CD4-positive, alpha-beta T cell treated with Interferon gamma for 1 hour (primary cell): ENCODE results near the gene GLYR1.

Experiments used
- DNase-seq: peaks from one replicate; pipeline ENCODE4 v3.0.0-alpha.2; 2020

Gene GLYR1

DNA sequence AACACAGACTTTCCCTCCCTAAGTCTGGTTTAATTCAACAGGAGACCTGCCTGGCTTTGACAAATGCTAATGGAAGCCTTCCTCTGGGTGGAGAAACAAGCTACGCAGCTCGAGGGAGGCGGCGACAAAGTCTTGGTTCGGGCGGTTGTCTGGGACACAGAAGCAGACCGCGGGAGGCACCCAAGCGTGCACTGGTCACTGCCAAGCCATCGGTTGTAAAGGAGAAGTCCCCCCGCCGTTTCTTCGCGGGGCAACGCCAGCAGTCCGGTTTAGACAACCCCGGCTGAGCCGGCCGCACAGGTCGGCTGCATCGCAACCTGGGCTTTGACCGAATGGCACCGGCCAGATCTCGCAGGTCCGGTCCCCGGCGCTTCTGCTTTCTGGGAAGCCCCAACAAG is 586 bp downstream of the GLYR1 start:
- DNase-seq = peak; percentile 28

DNA sequence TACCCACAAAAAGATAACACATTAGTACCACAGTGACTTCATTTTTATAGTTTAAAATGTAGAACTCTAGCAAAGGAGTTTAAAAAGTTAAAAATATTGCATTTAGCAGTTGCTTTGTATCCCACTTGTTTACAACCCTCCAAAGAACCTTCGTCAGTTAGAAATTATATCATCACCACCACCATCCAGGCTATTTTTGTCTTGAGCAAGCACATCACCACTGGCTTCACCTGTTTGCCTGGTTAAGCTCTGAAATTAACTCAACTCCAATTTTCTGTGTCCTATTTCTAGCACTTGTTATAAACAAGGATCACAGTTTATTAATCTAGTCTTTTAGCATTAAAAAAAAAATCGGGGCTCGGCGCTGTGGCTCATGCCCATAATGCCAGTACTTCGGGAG is 6.1 kb downstream of the GLYR1 start:
- no peak for DNase-seq

DNA sequence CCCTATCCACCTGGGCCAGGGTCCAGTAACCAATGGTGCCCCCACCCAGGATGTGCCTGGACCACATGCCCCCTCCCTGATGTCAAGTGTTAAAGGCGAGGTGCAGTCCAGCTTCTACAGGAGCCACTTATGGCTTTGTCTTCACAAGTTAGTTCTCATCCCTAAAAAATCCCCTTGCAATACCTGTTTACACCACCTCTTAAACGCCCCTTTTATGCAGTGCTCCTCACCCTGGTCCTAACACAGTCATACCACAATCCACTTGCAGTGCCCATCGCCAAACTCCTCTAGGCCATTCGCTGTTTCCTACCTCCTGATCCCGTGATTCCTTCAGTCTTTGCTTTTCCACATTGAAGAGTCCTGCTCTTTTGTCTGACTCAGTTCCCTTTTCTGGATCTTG is 7.1 kb downstream of the GLYR1 start:
- DNase-seq = no peak

DNA sequence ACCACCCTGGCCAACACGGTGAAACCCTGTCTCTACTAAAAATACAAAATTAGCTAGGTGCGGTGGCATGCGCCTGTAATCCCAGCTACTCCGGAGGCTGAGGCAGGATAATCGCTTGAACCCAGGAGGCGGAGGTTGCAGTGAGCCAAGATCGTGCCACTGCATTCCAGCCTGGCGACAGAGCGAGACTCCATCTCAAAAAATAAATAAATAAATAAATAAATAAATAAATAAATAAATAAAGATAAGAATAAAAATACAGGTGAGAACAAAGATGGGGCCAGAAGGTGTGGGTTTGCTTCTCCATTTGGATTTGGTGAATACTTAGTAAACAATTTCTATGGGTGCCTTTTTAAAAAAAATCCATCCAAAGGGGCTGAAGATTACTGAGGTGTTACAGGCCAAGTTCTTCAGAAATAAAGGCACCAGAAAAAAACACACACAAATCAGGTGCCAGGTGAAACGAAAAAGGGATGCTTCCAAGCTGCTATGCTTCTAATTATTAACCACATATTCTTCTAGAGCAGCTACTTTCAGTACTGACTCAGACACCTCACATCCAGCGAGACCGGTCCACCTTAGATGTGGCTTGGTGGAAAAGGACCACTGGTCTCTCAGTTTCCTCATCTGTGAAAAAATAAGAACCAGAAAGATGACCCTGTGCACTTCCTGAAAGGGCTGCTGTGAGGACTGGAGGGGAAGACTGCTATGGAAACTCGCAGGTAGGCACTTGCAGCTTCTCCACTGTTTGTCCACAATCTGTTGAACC is 9.2 kb downstream of the GLYR1 start:
- no peak for DNase-seq

DNA sequence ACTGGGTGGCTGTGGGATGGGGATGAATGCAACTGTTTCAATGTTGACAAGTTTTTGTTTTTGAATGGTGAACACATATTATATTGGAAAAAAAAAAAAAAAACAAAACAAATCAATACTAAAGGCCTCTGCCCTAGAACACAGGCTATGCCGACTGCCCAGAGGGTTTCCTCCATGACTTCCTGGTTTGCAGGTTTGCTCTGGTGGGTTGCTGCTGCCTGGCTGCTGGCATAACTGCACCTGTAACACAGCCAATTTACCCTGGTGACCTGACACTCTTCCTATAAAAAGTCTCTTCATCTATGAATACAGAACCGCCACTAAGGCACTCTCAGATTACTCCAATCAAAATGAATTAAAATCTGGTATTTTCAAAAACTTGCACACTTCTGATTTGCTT is 10.4 kb downstream of the GLYR1 start:
- no peak for DNase-seq

DNA sequence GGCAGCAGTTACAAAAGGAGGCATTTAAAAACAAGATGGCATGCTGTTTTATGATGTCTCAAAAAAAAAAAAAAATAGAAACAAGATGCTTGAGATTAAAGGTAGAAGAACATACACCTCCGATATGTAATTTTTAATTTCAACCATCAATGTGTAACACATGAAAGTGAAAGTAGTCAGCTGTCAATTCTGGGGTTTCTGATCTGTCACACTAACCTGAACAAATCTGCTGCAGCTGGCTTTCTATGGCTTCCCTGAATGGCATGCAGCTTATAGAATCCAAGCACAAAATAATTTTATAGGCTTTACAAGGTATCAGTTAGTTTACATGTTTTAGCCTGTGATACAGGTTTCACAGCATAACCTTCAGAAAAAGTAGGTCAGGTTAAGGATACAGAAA is 13.5 kb downstream of the GLYR1 start:
- no peak for DNase-seq

DNA sequence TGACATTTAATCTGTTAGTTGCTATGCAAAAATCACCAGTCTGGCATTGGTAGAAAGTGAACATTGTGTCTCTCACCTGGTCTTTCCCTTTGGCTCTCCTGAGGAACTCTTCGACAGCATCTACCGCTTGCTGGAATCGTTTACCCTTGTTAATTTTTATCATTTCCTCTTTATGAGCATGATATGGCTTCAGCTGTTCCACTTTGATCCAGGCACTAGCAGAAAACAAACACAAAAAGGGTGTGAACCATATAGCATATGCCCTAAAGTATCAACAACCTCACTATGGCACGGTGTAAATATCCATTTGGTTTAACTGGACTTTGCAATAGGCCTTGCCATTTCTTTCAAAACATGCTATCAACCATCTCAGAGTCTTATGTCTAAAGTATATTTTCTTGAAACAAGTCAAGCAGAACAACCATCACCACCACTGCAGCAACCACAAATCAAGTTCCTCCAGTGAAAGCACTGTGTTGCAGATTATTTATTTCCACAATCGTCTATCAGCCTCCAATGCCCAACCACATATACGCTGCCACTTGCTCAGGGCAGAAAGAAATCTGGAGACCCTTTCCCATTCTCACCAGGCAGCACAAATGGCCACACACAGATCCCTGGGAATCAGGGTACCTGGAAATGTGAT is 14.3 kb downstream of the GLYR1 start:
- no peak for DNase-seq

DNA sequence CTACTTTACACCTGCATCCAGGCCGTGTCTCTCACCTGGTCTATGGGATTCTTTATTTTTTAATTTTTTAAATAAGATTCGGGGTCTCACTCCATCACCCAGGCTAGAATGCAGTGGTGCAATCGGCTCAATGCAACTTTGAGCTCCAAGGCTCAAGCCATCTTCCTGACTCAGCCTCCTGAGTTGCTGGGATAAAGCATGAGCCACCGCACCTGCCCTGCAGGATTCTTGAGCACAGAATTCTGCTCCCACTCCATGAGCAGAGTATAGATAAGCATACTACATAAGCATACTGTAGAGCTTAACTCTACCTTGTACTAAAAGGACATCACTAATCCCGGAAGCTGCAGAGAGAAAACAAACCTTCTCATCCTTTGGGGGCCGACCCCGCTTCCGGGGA is 15.5 kb downstream of the GLYR1 start:
- DNase-seq = no peak

DNA sequence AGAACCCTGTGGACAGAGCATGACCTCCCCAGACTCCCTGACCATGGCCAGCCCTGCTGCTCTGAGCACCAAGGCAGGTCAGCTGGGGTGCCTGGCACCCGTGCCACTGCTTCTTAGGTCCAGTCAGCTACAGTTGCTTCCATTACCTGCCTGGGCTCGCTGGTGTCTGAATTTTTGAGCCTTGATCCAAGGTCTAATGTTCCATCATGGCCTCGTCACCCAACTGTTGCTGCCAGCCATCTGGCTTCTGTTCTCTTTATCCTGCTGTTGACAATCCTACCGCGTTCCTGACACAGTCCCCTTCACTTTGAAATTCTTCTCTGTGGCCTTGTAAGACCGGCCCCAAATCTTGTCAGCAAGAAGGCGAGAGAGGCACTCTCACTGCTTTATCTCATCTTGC is 16.7 kb downstream of the GLYR1 start:
- DNase-seq = no peak

DNA sequence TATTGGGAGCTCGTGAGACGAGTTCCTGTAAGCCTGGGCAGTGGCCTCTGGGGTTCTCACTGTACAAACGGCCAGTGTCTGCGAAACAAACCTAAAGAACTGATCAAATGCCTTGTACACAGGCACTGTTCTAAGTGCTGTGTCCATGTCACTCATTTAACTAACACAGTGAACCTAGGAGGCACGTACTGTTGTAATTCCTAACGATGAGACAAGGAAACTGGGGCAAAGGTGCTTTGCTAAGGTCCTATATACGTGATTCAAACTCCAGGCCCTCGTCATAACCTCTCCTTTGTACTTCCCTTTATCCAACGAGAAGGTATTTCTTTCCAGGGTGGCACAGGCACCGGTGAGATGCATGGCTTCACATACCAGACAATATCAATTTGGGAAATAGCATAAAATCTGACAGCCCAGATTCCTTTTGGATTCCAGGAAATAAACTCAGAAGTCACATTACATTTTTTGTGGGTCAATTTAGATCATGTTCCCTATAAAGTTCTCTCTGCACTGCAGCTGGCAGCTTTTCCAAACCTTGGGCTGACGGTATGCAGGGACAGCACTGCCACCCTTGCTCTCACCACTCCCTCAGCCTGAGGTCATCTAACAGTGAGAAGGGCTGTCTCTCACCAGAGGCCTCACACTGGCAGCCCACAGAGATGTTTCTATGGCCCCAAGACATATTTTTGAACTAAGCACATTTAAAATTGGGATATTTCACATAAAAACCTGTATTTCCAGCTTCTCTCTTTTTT is 18.3 kb downstream of the GLYR1 start:
- no peak for DNase-seq

DNA sequence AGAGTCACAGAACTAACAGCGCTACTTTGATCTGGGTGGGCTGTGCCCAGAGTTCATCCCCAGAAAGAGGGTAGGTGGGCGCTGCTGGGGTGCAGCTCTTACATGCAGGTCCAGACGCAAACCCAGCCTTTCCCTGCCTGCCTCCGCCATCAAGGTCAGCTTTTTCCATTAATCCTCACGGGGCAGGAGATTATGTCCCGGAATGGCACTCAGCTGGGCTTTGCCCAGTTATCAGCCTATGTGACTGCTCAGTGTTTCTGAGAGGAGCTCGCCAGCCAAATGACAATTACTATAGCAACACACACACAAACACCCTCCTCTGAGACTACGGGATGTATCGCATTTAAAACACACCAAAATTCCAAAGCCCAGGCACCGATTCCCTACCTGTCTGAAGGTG is 20.1 kb downstream of the GLYR1 start:
- no peak for DNase-seq

DNA sequence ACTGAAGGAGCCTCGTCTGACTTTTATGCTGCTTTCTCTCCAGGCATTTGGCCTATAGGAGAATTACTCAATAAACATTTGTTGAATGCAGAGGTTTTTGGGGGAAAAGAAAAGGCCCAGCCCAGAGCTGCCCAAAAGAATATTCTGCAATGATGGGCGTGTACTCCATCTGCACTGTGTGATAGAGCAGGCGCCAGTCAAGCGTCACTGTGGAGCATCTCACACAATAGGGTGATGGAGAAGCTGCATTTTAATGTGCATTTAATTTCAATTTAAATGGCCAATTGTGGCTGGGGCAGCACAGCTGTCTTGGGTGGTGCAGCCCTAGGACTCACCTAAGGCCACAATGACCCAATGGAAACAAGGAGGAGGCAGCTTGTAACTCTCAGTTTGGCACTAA is 20.6 kb downstream of the GLYR1 start:
- no peak for DNase-seq

DNA sequence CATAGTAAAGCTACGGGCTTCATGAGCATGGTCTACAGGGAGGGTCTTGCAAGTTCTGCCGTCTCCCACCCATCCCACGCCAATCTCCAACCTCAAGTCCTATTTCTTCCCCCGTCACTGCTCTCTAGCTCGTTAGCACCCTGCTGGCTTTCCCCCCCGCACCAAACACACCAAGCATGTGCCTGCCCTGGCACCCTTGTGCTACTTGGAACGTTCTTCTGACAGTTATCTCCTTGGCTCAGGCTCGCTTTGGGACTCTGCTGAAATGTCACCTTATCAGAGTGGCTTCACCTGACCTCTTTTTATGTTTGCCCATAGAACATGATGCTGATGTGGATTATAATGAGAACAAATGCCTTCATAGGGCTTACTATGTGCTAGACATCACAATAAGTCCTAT is 21.9 kb downstream of the GLYR1 start:
- no peak for DNase-seq

DNA sequence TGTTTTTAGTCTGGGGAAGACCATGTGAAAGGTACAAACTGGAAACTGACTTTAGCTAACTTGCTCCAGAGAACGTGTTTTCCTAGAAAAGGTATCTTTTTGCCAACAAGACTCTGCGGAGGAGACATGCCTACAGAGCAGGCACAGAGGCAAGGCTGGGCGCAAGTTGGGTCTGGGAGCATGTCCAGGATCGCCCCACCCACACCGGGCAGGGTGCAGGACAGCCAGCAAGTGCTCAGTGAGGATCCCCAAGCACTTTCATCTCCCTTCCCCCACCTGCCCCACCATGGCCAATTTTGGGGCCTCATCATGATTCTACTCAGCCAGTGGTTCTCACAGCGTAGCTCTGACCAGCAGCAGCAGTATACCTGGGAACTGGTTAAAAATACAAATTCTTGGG is 26.4 kb downstream of the GLYR1 start:
- no peak for DNase-seq

DNA sequence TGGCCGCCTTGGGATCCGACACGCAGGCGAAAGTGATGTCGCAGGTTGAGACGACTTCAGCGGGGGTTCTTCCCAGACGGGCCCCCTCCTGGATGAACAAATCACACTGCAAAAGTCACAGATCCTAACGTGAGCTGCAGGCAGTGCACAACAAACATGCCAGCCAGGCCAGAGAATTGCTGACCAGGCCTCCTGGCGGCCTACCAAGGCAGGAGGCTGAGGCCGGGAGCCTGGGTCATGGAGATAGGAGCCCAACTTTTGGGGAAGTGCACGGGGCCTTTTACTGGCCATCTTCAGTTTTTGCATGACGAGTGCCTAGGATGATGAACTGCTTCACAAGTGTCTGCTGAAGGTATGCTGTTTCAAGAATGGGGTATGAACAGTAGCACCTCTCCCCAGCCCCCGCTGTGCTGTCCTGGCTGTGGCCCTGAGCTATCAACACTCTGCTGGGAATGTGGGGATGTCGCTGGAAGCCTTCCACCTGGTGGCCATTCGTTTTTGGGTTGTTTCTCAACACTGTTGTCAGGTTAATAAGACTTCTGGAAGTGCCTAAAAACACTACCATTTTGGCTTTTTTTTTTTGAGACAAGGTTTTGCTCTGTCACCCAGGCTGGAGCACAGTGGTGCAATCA is 32.4 kb downstream of the GLYR1 start:
- DNase-seq = no peak

DNA sequence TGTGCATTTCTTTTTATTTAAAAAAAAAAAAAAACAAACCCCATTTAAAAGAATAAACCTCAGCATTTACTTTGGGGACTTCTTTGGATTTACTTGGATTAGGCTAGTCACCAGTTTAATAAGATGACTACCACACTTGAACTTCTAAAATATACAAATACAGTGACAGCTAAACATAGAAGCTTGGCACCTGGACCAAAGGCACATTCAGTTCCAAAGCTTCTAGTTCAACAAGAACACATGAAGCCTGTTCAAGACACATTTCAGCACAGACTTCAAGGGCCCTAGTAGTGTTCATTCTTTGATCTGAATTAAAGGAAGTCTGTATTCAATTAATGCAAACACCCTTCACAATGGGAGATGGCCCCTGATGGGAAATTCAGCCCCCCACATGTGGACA is 33.0 kb downstream of the GLYR1 start:
- no peak for DNase-seq

DNA sequence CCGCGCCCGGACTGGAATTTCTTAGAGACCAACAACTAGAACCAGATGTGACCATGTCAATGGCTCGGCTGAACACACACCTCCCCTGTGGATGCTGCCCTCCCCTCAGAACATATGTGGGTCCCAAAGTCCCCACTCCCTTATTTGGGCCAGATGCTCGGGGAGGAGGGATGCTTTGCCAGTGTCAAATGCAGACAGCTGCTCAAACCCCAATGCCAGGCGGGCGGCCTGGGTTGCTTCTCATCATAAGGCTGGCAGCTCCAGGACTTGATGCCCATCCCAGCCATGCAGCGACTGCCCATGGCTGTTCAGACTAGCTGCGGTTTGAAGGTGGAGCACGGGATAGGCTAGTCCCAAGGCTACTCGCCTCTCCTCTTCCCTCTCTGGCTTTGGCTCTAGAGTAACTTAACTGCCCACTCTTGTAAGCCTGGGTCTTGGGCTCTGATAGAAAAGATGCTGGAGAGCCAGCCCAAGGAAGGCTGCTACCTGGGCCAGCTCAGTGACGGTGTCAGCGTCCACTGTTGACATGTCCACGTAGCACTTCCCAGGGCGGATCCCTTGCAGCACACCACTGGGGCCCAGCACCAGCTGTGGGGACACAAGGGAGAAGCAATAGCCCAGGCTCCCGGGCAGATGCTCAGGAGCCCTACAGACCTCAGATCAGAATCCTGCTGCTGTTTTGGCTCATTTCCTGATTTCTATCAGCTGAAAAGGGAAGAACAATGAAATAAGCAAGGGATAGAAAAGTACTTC is 33.7 kb downstream of the GLYR1 start:
- DNase-seq = no peak

DNA sequence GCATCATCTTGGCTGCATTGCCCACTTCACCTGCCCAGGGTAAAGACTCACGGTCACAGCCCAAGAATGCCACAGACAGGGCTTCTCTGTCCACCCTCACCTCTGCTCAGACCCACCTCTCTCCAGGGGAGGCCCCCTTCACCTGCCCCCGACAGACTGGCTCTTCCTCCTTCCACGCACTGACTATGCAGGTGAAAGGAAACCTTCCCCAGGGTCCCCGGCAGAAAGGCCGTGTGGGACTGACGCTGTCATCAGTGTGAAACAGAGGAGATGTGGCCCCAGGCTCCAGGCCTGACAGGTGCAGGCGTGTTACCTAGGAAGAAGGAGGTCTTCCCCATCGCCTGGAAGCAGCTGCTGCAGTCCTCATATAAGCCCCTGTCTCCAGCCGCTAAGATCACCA is 35.3 kb downstream of the GLYR1 start:
- DNase-seq = no peak

DNA sequence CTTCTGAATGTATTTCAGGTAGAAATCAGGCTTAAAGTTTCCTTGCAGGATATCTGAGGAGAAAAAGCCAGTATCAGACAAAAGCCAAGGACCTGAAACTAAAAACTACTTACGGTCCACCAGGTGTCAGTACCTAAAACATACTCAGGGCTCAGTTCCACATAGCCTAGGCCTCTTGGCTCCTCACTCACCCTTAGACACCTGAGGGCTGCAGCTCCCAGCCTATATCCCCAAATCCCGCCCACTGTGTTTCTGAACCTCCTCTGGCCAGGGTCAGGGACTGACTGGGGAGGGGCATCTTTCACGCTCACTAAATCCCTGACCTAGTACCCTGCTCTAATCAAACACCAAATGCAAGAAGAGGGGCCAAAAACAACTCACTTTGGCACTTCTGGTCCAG is 35.8 kb downstream of the GLYR1 start:
- no peak for DNase-seq

DNA sequence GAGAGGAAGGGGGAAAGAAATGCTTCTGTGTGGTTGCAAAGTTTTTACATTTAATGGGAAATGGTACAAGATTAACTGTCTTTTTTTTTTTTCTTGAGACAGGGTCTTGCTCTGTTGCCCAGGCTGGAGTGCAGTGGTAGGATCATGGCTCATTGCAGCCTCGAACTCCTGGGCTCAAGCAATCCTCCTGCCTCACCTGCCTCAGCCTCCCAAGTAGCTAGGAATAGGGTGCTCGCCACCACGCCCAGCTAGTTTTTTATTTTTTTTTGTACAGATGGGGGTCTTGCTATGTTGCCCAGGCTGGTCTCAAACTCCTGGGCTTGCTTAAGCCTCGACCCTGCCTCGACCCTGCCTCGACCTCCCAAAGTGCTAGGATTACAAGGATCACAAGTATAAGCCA is 40.8 kb downstream of the GLYR1 start:
- DNase-seq = no peak

DNA sequence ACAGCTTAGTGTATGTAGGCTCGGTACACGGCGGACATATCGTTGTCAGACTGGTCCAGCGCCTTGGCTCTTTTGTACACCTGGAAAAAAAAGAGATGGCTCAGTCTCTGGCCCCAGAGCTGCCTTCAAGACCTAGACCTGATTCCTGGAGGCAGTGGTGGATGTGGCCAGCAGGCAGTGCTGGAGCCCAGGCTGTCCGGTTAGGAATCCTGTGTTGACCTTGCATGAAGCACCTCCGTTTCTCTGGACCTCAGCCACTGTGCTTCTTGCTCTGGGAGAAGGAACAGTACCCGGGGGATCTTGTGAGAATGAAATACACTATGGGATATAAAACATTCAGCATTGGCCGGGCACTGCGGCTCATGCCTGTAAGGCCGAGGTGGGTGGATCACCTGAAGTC is 41.9 kb downstream of the GLYR1 start:
- DNase-seq = no peak

DNA sequence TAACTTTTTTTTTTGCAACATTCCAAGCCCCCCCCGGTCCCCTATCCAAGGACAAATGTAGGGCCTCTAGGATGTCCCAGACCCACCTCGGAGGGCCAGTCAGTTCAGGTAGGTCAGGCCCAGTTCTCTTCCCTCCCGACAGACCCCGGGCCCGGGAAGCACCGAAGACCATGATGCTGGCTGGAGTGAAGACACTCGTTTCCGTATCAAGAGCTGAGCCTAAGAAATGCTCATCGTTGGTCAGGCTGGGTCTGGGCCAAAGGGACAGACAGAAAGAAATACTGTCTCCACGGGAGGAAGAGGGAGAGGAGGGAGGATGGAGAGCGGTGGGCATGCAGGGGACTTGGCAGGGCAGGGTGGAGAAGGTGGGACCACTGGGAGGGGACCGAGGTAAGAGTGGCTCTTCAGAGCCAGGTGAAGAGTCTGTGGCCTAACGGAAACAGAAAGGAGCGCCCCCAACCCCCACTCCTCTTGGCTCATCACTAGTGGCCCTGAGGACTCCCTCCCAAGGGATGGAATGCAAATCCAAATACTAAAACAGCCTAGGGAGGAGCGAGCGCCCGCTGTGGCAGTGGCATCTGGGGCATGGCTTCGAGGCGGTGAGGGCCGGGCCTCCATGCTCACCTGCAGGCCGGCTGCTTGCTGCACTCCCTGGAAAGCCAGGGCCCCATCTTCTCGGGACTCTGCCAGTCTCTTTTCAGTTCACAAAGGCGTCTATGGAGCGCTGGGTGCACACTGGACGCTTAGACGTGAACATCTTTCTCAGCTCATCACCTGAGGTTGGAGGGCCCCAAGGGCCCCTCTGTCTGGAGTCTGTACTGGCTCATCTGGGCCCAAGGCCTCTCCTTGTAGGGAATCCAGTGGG is 43.0 kb downstream of the GLYR1 start:
- DNase-seq = no peak
